GM12891 (cell line): ENCODE measurements around the gene ANAPC2.

ENCODE experiments used
- PAX5 ChIP-seq: IDR thresholded peaks from 2 replicates; pipeline ENCODE4 v1.6.1; 2011; ENCODE audit warnings: low read length, moderate library complexity, mild to moderate bottlenecking; ENCODE audit not compliant: insufficient read depth, severe bottlenecking
- POLR2A ChIP-seq: IDR thresholded peaks from 2 replicates; pipeline ENCODE4 v1.6.1; 2011; ENCODE audit warnings: low read depth, low read length, control low read depth
- POLR2AphosphoS5 ChIP-seq: IDR thresholded peaks from 2 replicates; pipeline ENCODE4 v1.6.1; 2011; ENCODE audit warnings: low read depth, low read length, control low read depth
- SPI1 ChIP-seq: IDR thresholded peaks from 2 replicates; pipeline ENCODE4 v1.6.1; 2011; ENCODE audit warnings: low read depth, low read length, control low read depth
- TAF1 ChIP-seq: IDR thresholded peaks from 2 replicates; pipeline ENCODE4 v1.6.1; 2011; ENCODE audit warnings: low read depth, low read length, control low read depth

DNA sequence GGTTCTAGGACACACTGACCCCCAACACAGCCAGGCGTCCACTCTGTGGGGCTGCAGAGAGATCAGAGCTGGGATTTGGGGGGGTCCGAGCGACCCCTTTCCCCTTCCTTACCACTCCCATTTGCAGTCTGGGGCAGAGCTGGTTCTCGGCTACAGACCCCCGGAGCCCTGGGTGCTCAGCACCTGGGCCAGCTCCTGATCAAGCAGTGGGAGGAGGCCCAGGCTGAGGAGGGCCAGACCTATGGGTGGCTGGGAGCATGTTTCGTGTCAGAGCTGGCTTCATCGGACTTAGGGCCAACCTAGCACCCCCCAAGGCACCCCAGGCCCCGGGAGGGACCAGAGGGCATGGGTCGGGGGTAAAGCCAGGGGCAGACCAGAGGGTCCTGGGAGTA, 41.8 kb downstream of the ANAPC2 start:
- TF ChIP-seq POLR2A, result no peak
- no peak for TF ChIP-seq POLR2AphosphoS5
- no peak for TF ChIP-seq PAX5
- TF ChIP-seq TAF1, result no peak
- TF ChIP-seq SPI1, result no peak
